OCI-LY7 (cell line): Measurements from ENCODE around the gene PKDCC. TPM values are rescaled to one million over a fixed set of nuclear protein-coding genes. Genes with fewer than 3 reads are reported as not detected.

Experiments
- BruUV-seq: library from RNA; stranded (reverse); fragments of 400-500 nt; replicated peaks from 2 replicates; lab custom pipeline; 2021; lab: Mats Ljungman, UMichigan
- CTCF ChIA-PET: fragments of 300-600 bp; sonication (Branson Sonifier 250); formaldehyde crosslinking; loops from one replicate; lab custom pipeline; 2022; ENCODE audit warnings: antibody characterized with exemption; ENCODE audit not compliant: unreplicated experiment; lab: Charles Lee
- POLR2A ChIA-PET: fragments of 300-600 bp; sonication (Branson Sonifier 250); formaldehyde crosslinking; loops from one replicate; lab custom pipeline; 2022; ENCODE audit warnings: antibody characterized with exemption; lab: Charles Lee
- DNase-seq: peaks from one replicate; pipeline ENCODE4 v3.0.0-alpha.2; 2015; ENCODE audit warnings: low spot score
- H2AFZ ChIP-seq: fragments of 200-600 bp; sonication (generic), shearing (Covaris generic); 2 replicates; pipeline ENCODE4 v1.6.1; 2014; ENCODE audit warnings: mild to moderate bottlenecking, antibody characterized with exemption, low read length, moderate library complexity
- H3K27ac ChIP-seq: fragments of 200-600 bp; sonication (generic); 2 replicates; pipeline ENCODE4 v1.5.1; 2014; ENCODE audit warnings: mixed run types, low read depth, mild to moderate bottlenecking, moderate library complexity, low read length, inconsistent platforms; ENCODE audit not compliant: poor library complexity, severe bottlenecking
- H3K36me3 ChIP-seq: fragments of 200-600 bp; sonication (generic); 2 replicates; pipeline ENCODE4 v1.6.1; 2014; ENCODE audit warnings: mild to moderate bottlenecking, antibody characterized with exemption, low read length, moderate library complexity, mixed read lengths; ENCODE audit not compliant: insufficient read depth
- H3K4me1 ChIP-seq: fragments of 200-600 bp; sonication (generic); 2 replicates; pipeline ENCODE4 v1.5.1; 2014; ENCODE audit warnings: mild to moderate bottlenecking, low read length; ENCODE audit not compliant: insufficient read depth, poor library complexity, severe bottlenecking
- H3K4me2 ChIP-seq: fragments of 200-600 bp; sonication (generic); 2 replicates; pipeline ENCODE4 v1.6.1; 2014; ENCODE audit warnings: mild to moderate bottlenecking, low read length
- H3K4me3 ChIP-seq: fragments of 200-600 bp; sonication (generic); 2 replicates; pipeline ENCODE4 v1.5.1; 2014; ENCODE audit warnings: mild to moderate bottlenecking, low read depth, low read length; ENCODE audit not compliant: poor library complexity, severe bottlenecking
- H3K79me2 ChIP-seq: fragments of 200-600 bp; sonication (generic); 2 replicates; pipeline ENCODE4 v1.6.1; 2016; ENCODE audit warnings: low read depth, mild to moderate bottlenecking, low read length, moderate library complexity, mixed read lengths; ENCODE audit not compliant: insufficient read depth
- H3K9me2 ChIP-seq: fragments of 200-600 bp; sonication (generic); 2 replicates; pipeline ENCODE4 v1.6.1; 2016; ENCODE audit warnings: mild to moderate bottlenecking, low read length, mixed read lengths; ENCODE audit not compliant: insufficient read depth
- H3K9me3 ChIP-seq: fragments of 200-600 bp; sonication (generic); 2 replicates; pipeline ENCODE4 v1.6.1; 2014; ENCODE audit warnings: mild to moderate bottlenecking, mixed run types, low read length, mixed read lengths
- H4K20me1 ChIP-seq: fragments of 200-600 bp; sonication (generic); 2 replicates; pipeline ENCODE4 v1.6.1; 2014; ENCODE audit warnings: mild to moderate bottlenecking, antibody characterized with exemption, low read length, moderate library complexity, mixed read lengths; ENCODE audit not compliant: insufficient read depth
- CTCF ChIP-seq: fragments of 200-600 bp; sonication (generic); conservative IDR thresholded peaks from 2 replicates; pipeline ENCODE4 v1.5.1; 2014; ENCODE audit warnings: mild to moderate bottlenecking, antibody characterized with exemption, low read length, moderate library complexity, mixed read lengths
- EZH2phosphoT487 ChIP-seq: fragments of 200-600 bp; sonication (generic); IDR thresholded peaks from 2 replicates; pipeline ENCODE4 v1.6.1; 2018; ENCODE audit warnings: low read depth, borderline replicate concordance, mild to moderate bottlenecking, mixed run types, antibody characterized with exemption, low read length, moderate library complexity, mixed read lengths
- intact Hi-C: fragments of 100-400 bp; cut with micrococcal nuclease; formaldehyde crosslinking; loops from one replicate; pipeline ENCODE4 v1.10.0; 2022; ENCODE audit not compliant: unreplicated experiment
- total RNA-seq, 2 experiments: library from RNA; depleted of rRNA in 1 of 2; stranded (reverse); fragments of >200 nt in 1 of 2; shearing (Covaris generic) in 1 of 2; gene quantifications; 2 replicates each; pipeline ENCODE4 v1.2.3, GENCODE V29; 2014 to 2022

PKDCC gene
- total RNA-seq, 2 experiments from 2014 or later: not detected

- no peaks in the 10 kb centered on the region for H3K9me3 ChIP-seq
- no TSS peak for BruUV-seq
- TF ChIP-seq CTCF: no peak
- TF ChIP-seq EZH2phosphoT487: no peak
- no peak overlapping the region for H3K4me3 ChIP-seq
- H3K9me2 ChIP-seq: no peaks in the 10 kb centered on the region
- ChIA-PET CTCF (no interaction called here), POLR2A (no interaction called here)
- H4K20me1 ChIP-seq: no peaks in the 10 kb centered on the region
- H3K4me1 ChIP-seq: no peaks in the 10 kb centered on the region
- H2AFZ ChIP-seq: no peak overlapping the region
- no peaks in the 10 kb centered on the region for H3K79me2 ChIP-seq
- no peak overlapping the region for H3K4me2 ChIP-seq
- no peak overlapping the region for H3K27ac ChIP-seq
- intact Hi-C loops: no loop called here
- no peaks in the 10 kb centered on the region for H3K36me3 ChIP-seq
- no peak for DNase-seq
These were observed 11.4 kb upstream of the PKDCC start for GRCh38 chr2:42036413-42036812.

DNA sequence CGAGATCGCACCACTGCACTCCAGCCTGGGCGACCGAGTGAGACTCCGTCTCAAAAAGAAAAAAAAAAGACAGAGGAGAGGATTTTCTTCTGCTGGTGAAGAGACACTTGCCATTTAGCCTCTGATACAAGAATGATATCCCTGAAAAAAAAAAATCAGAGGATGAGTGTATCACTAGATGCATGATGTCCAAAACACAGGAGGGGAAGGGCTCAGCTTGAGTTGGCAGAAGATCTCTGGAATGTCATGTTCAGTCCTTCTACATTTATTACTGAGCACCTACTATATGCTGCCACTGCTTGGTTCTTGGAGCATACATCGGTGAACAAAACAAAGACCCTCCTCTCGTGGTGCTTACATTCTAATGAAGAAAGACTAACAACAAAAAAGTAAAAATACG, 10.9 kb upstream of the PKDCC start:
- H3K4me1 ChIP-seq: no peaks in the 10 kb centered on the region
- ChIA-PET POLR2A (no interaction called here), CTCF (no interaction called here)
- H3K9me2 ChIP-seq: no peaks in the 10 kb centered on the region
- no peaks in the 10 kb centered on the region for H4K20me1 ChIP-seq
- H3K36me3 ChIP-seq: no peaks in the 10 kb centered on the region
- H3K27ac ChIP-seq: no peak overlapping the region
- H3K4me2 ChIP-seq: no peak overlapping the region
- no peaks in the 10 kb centered on the region for H3K79me2 ChIP-seq
- H3K4me3 ChIP-seq: no peak overlapping the region
- H2AFZ ChIP-seq: no peak overlapping the region
- no TSS peak for BruUV-seq
- intact Hi-C loops: no loop called here
- DNase-seq: no peak
- H3K9me3 ChIP-seq: no peaks in the 10 kb centered on the region
- TF ChIP-seq CTCF: no peak
- no peak for TF ChIP-seq EZH2phosphoT487

DNA sequence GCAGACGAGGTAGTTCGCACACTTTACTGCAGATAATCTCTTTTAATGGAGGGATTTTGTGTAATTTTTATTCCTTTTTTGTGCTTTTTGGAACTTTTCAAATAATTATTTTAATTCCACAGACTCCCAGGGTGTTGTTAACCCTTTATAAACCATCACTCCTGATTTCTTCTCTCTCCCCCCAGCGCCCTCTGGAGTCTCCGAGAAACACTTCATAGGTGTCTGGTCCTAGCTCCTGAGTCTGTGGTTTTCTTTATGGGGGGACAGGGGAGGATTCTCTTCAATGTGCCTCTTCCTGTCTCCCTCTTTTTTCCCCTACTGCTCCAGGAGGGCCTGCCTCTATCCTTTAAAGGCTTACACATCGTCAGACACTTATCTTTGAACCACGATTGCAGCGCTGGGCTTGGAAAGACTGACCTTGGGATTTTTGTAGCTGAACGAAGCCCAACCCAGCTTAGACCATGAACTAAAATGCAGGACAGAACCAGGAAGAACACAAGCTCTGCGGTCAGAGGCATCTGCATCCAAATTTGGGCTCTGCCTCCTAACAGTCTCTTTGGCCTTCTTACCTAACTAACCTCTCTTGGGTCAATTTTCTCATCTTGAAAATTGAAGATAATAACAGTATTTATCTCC, 7.1 kb upstream of the PKDCC start:
- no TSS peak for BruUV-seq
- ChIA-PET CTCF (no interaction called here), POLR2A (no interaction called here)
- intact Hi-C loops: no loop called here
- no peaks in the 10 kb centered on the region for H3K36me3 ChIP-seq
- H3K9me3 ChIP-seq: no peaks in the 10 kb centered on the region
- no peak for TF ChIP-seq EZH2phosphoT487
- no peak for TF ChIP-seq CTCF
- no peak overlapping the region for H3K4me2 ChIP-seq
- H2AFZ ChIP-seq: no peak overlapping the region
- no peak overlapping the region for H3K4me3 ChIP-seq
- no peak for DNase-seq
- no peaks in the 10 kb centered on the region for H3K79me2 ChIP-seq
- no peaks in the 10 kb centered on the region for H3K9me2 ChIP-seq
- no peaks in the 10 kb centered on the region for H3K4me1 ChIP-seq
- H4K20me1 ChIP-seq: no peaks in the 10 kb centered on the region
- no peak overlapping the region for H3K27ac ChIP-seq
